OCI-LY1 (cell line): Measurements from ENCODE around the gene GALNT18.

Source experiments
- CTCF ChIP-seq: fragments of 200-600 bp; sonication (generic), shearing (Covaris generic); IDR thresholded peaks from 2 replicates; pipeline ENCODE4 v1.5.1; 2017; ENCODE audit warnings: mild to moderate bottlenecking, antibody characterized with exemption, low read length, moderate library complexity, mixed read lengths
- EZH2 ChIP-seq: fragments of 200-600 bp; sonication (generic), shearing (Covaris generic); IDR thresholded peaks from 2 replicates; pipeline ENCODE4 v1.8.0; 2017; ENCODE audit warnings: borderline replicate concordance, mixed run types, mild to moderate bottlenecking, antibody characterized with exemption, low read length, moderate library complexity, mixed read lengths

GRCh38 chr11:11520231-11521015, 101.4 kb downstream of the GALNT18 start:
- TF ChIP-seq CTCF (no peak), EZH2 (no peak)
